H1 (cell line): ENCODE data around the gene UPB1. TPM values are rescaled to one million over a fixed set of nuclear protein-coding genes. Genes with fewer than 3 reads are reported as not detected.

Experiments used
- CTCF ChIA-PET: fragments of 300-600 bp; sonication (Branson Sonifier 250); formaldehyde crosslinking; loops from one replicate; lab custom pipeline; 2021; ENCODE audit not compliant: partially characterized antibody; lab: Charles Lee
- POLR2A ChIA-PET: fragments of 300-600 bp; sonication (Branson Sonifier 250); formaldehyde crosslinking; loops from one replicate; lab custom pipeline; 2021; ENCODE audit warnings: inconsistent platforms; ENCODE audit not compliant: partially characterized antibody; lab: Charles Lee
- DNase-seq, 2 experiments: peaks; one replicate each; pipeline versions ENCODE4 v3.0.0 to v3.0.0-alpha.2; 2010 to 2022; ENCODE audit warnings: low spot score in 2 of 2, low read depth in 1 of 2, mixed read lengths in 1 of 2
- FAIRE-seq: peaks from 2 replicates; lab custom pipeline; 2011; peaks lifted over from hg19 to GRCh38; lab: Jason Lieb, UNC
- H2AFZ ChIP-seq: 2 replicates; pipeline ENCODE4 v1.8.1; 2012; ENCODE audit warnings: low read length, inconsistent platforms
- H2AK5ac ChIP-seq: 2 replicates; pipeline ENCODE4 v1.6.1; 2013; ENCODE audit warnings: low read depth, low read length
- H2BK120ac ChIP-seq: replicated peaks from 2 replicates; pipeline ENCODE3; 2013; ENCODE audit warnings: low read depth, low read length, inconsistent platforms
- H2BK12ac ChIP-seq: 2 replicates; pipeline ENCODE4 v1.6.1; 2013; ENCODE audit warnings: low read depth, low read length
- H2BK15ac ChIP-seq: 2 replicates; pipeline ENCODE4 v1.6.1; 2013; ENCODE audit warnings: low read length
- H2BK20ac ChIP-seq: 2 replicates; pipeline ENCODE4 v1.6.1; 2013; ENCODE audit warnings: low read length
- H2BK5ac ChIP-seq: 2 replicates; pipeline ENCODE4 v1.6.1; 2013; ENCODE audit warnings: low read depth, low read length
- H3K14ac ChIP-seq: 2 replicates; pipeline ENCODE4 v1.6.1; 2013; ENCODE audit warnings: inconsistent platforms; ENCODE audit not compliant: insufficient read length
- H3K18ac ChIP-seq: 2 replicates; pipeline ENCODE4 v1.6.1; 2013; ENCODE audit warnings: low read length; ENCODE audit errors: extremely low read depth
- H3K23ac ChIP-seq: 2 replicates; pipeline ENCODE4 v1.6.1; 2013; ENCODE audit warnings: inconsistent platforms; ENCODE audit not compliant: insufficient read length
- H3K23me2 ChIP-seq: 2 replicates; pipeline ENCODE4 v1.6.1; 2013; ENCODE audit warnings: low read depth, low read length
- H3K27ac ChIP-seq: 2 replicates; pipeline ENCODE4 v1.6.1; 2011; ENCODE audit warnings: low read depth, low read length, inconsistent platforms
- H3K27me3 ChIP-seq, 4 experiments: replicated peaks in 1 of 4; 1 replicate in 1 of 4; 2 replicates in 3 of 4; pipeline versions ENCODE4 v1.6.1 to v1.8.1; 2011 to 2013; ENCODE audit warnings: low read length in 3 of 4, mild to moderate bottlenecking in 3 of 4, inconsistent platforms in 2 of 4, mixed read lengths in 2 of 4, moderate library complexity in 1 of 4; ENCODE audit not compliant: control insufficient read depth in 3 of 4, insufficient read depth in 3 of 4; ENCODE audit errors: extremely low read depth in 1 of 4
- H3K36me3 ChIP-seq, 4 experiments: 2 replicates each; pipeline versions ENCODE4 v1.6.1 to v1.8.1; 2011 to 2013; ENCODE audit warnings: mild to moderate bottlenecking in 4 of 4, low read length in 3 of 4, moderate library complexity in 2 of 4, control low read depth in 1 of 4, inconsistent platforms in 1 of 4; ENCODE audit not compliant: insufficient read depth in 4 of 4, control insufficient read depth in 2 of 4
- H3K4ac ChIP-seq: replicated peaks from 2 replicates; pipeline ENCODE3; 2013; ENCODE audit warnings: low read length, low read depth, mixed read lengths, inconsistent platforms; ENCODE audit not compliant: insufficient read length
- H3K4me1 ChIP-seq, 4 experiments: replicated peaks in 1 of 4; 1 replicate in 1 of 4; 2 replicates in 3 of 4; pipeline versions ENCODE4 v1.6.1 to v1.8.1; 2011 to 2013; ENCODE audit warnings: low read length in 3 of 4, inconsistent platforms in 2 of 4, mixed read lengths in 1 of 4; ENCODE audit not compliant: insufficient read depth in 4 of 4, control insufficient read depth in 3 of 4
- H3K4me2 ChIP-seq, 2 experiments: 2 replicates each; pipeline versions ENCODE4 v1.6.1 to v1.8.1; 2011 to 2013; ENCODE audit warnings: low read depth in 2 of 2, low read length in 2 of 2, control low read depth in 1 of 2, inconsistent platforms in 1 of 2, mild to moderate bottlenecking in 1 of 2; ENCODE audit not compliant: insufficient read depth in 1 of 2
- H3K4me3 ChIP-seq, 4 experiments: fragments of 200-600, 300-600 bp in 1 of 4; sonication (generic), shearing (Covaris generic), sonication (Bioruptor Twin) in 1 of 4; 2 replicates each; pipeline versions ENCODE4 v1.5.1 to v1.8.1; 2011 to 2016; ENCODE audit warnings: low read length in 4 of 4, low read depth in 3 of 4, control low read depth in 2 of 4, inconsistent platforms in 2 of 4, mild to moderate bottlenecking in 2 of 4, mixed read lengths in 1 of 4, moderate library complexity in 1 of 4; ENCODE audit not compliant: insufficient read depth in 2 of 4; ENCODE audit errors: extremely low read depth in 1 of 4
- H3K56ac ChIP-seq: replicated peaks from 2 replicates; pipeline ENCODE3; 2013; ENCODE audit warnings: low read depth, mild to moderate bottlenecking, mixed read lengths, low read length, inconsistent platforms; ENCODE audit not compliant: insufficient read length
- H3K79me1 ChIP-seq: 2 replicates; pipeline ENCODE4 v1.6.1; 2013; ENCODE audit warnings: low read depth, low read length, control low read depth
- H3K79me2 ChIP-seq, 2 experiments: 2 replicates each; pipeline versions ENCODE4 v1.6.1 to v1.8.1; 2012 to 2013; ENCODE audit warnings: low read length in 2 of 2, mild to moderate bottlenecking in 2 of 2, inconsistent platforms in 1 of 2; ENCODE audit not compliant: insufficient read depth in 2 of 2, control insufficient read depth in 1 of 2
- H3K9ac ChIP-seq, 4 experiments: replicated peaks in 1 of 4; 1 replicate in 1 of 4; 2 replicates in 3 of 4; pipeline versions ENCODE4 v1.6.1 to v1.8.1; 2011 to 2013; ENCODE audit warnings: low read depth in 3 of 4, low read length in 3 of 4, control low read depth in 2 of 4, mild to moderate bottlenecking in 2 of 4, moderate library complexity in 2 of 4, inconsistent platforms in 1 of 4; ENCODE audit errors: extremely low read depth in 1 of 4
- H3K9me3 ChIP-seq, 2 experiments: 2 replicates each; pipeline versions ENCODE4 v1.6.1 to v1.8.1; 2012 to 2013; ENCODE audit warnings: mild to moderate bottlenecking in 2 of 2, moderate library complexity in 2 of 2, control low read depth in 1 of 2, inconsistent platforms in 1 of 2, low read depth in 1 of 2, low read length in 1 of 2, mixed read lengths in 1 of 2; ENCODE audit not compliant: insufficient read depth in 2 of 2
- H4K20me1 ChIP-seq, 2 experiments: replicated peaks in 1 of 2; 2 replicates each; pipeline versions ENCODE3 to v1.8.1; 2011 to 2013; ENCODE audit warnings: inconsistent platforms in 2 of 2, low read length in 2 of 2, mild to moderate bottlenecking in 1 of 2; ENCODE audit not compliant: insufficient read depth in 2 of 2, control insufficient read depth in 1 of 2
- H4K5ac ChIP-seq: 2 replicates; pipeline ENCODE4 v1.6.1; 2013; ENCODE audit warnings: low read length, low read depth, mixed read lengths, inconsistent platforms; ENCODE audit not compliant: insufficient read length
- H4K8ac ChIP-seq: 2 replicates; pipeline ENCODE4 v1.8.0; 2013; ENCODE audit warnings: mild to moderate bottlenecking, moderate library complexity, low read length, inconsistent platforms; ENCODE audit not compliant: insufficient read depth; ENCODE audit errors: extremely low read depth
- H4K91ac ChIP-seq: replicated peaks from 2 replicates; pipeline ENCODE3; 2013; ENCODE audit warnings: low read length, mixed read lengths, inconsistent platforms; ENCODE audit not compliant: insufficient read length
- CBX8 ChIP-seq: fragments of 300-800, 300-1000 bp; sonication (generic); IDR thresholded peaks from 2 replicates; pipeline ENCODE4 v1.7.1; 2016; ENCODE audit warnings: low read depth, low read length, borderline replicate concordance
- CHD1 ChIP-seq: IDR thresholded peaks from 2 replicates; pipeline ENCODE4 v1.6.1; 2012; ENCODE audit warnings: low read depth, low read length, improper control_type of control experiment
- CREB1 ChIP-seq: IDR thresholded peaks from 2 replicates; pipeline ENCODE4 v1.6.1; 2012; ENCODE audit warnings: inconsistent platforms
- FOSL1 ChIP-seq: IDR thresholded peaks from 2 replicates; pipeline ENCODE4 v1.6.1; 2011; ENCODE audit warnings: mild to moderate bottlenecking, low read depth, low read length, moderate library complexity; ENCODE audit not compliant: insufficient read depth
- GABPA ChIP-seq: IDR thresholded peaks from 2 replicates; pipeline ENCODE4 v1.6.1; 2011; ENCODE audit warnings: mild to moderate bottlenecking, low read length, moderate library complexity, borderline replicate concordance; ENCODE audit not compliant: insufficient read depth
- HDAC2 ChIP-seq, 2 experiments: fragments of 300-600 bp in 1 of 2; sonication (generic) in 1 of 2; IDR thresholded peaks; 2 replicates each; pipeline ENCODE4 v1.6.1; 2011 to 2012; ENCODE audit warnings: low read depth in 2 of 2, low read length in 2 of 2, mild to moderate bottlenecking in 2 of 2, moderate library complexity in 2 of 2, borderline replicate concordance in 1 of 2, inconsistent platforms in 1 of 2
- NANOG ChIP-seq: IDR thresholded peaks from 2 replicates; pipeline ENCODE4 v1.6.1; 2011; ENCODE audit warnings: low read length, low read depth, mild to moderate bottlenecking, inconsistent platforms; ENCODE audit not compliant: insufficient read depth, poor library complexity, severe bottlenecking
- NRF1 ChIP-seq: IDR thresholded peaks from 2 replicates; pipeline ENCODE4 v1.6.1; 2011; ENCODE audit warnings: mild to moderate bottlenecking, low read depth, low read length, improper control_type of control experiment
- RBBP5 ChIP-seq: IDR thresholded peaks from 2 replicates; pipeline ENCODE4 v1.7.1; 2012; ENCODE audit warnings: low read depth, mild to moderate bottlenecking, inconsistent platforms, low read length, moderate library complexity, borderline replicate concordance
- SIRT6 ChIP-seq: IDR thresholded peaks from one replicate; pipeline ENCODE4 v1.7.1; 2012; ENCODE audit warnings: low read length, inconsistent platforms
- TAF7 ChIP-seq: optimal IDR thresholded peaks from 2 replicates; pipeline ENCODE3; 2011; ENCODE audit warnings: low read depth, mild to moderate bottlenecking, inconsistent platforms, low read length, moderate library complexity, borderline replicate concordance
- TBP ChIP-seq: IDR thresholded peaks from 2 replicates; pipeline ENCODE4 v1.6.1; 2011; ENCODE audit warnings: low read depth, low read length, improper control_type of control experiment
- WGBS, 2 experiments: shearing (Covaris generic) in 1 of 2; methylation state at CpG; one replicate each; pipeline versions ENCODE4 v1.1.6 to v1.1.7; 2013 to 2015; ENCODE audit warnings: low lambda C conversion rate in 2 of 2, mixed read lengths in 2 of 2, inconsistent platforms in 1 of 2, low coverage in 1 of 2, missing lambda C conversion rate in 1 of 2; ENCODE audit not compliant: insufficient replicate concordance in 2 of 2, insufficient coverage in 1 of 2, insufficient read length in 1 of 2; ENCODE audit errors: extremely low coverage in 1 of 2, missing lambda C conversion rate in 1 of 2; 5-methylcytosine and 5-hydroxymethylcytosine counted together
- polyA plus RNA-seq, 7 experiments: library from polyadenylated mRNA; depleted of rRNA in 3 of 7; stranded (reverse) in 5 of 7; unstranded in 2 of 7; fragments of >200 nt in 5 of 7; fragments of 200-250 nt in 2 of 7; gene quantifications; 1 replicate in 5 of 7; 2 replicates in 1 of 7; 4 replicates in 1 of 7; pipeline versions ENCODE4 v1.2.1 to v1.2.3, GENCODE V29; 2011 to 2013; ENCODE audit warnings: missing spikeins in 2 of 7, mixed read lengths in 2 of 7
- total RNA-seq: library from RNA; stranded (reverse); fragmentation: NEBNext Ultra II Directional; extraction: Animal tissue kit (Norgen Biotek cat#: 25700); gene quantifications from 2 replicates; pipeline ENCODE4 v1.2.1, GENCODE V29; 2021
- TF ChIP-seq, protein P1 (sequence below): IDR thresholded peaks from 2 replicates; pipeline ENCODE4 v1.6.1; 2011; ENCODE audit warnings: low read depth, mild to moderate bottlenecking, low read length; ENCODE audit not compliant: insufficient read depth

Gene UPB1
- total and polyA plus RNA-seq, 2 of the 8 experiments (the other 6 are each of a cell fraction or from before 2014, with no cell fraction given) = 0.09 TPM; not detected in 1

DNA sequence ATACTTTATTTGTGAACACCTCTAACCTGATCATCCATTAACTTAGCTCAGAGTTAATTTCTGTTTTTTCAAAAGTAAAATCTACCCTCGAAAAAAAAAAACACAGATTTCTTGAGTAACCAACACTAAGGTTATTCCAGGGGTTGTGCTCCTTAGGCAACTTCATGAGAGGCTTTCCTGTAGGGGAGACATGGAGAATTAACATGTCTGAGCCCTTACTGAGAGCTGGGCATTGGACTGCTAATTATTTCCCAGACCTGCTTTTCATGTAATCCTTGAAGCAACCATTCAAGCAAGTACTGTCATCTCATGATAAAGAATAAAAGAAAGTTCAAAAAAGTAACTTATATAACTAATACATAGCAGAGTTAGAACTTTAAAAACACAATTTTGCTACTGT is 13.5 kb upstream of the UPB1 start:
- Histone ChIP-seq H3K14ac (no peak overlapping the region), H3K27me3 (no peaks in the 10 kb centered on the region), H2BK15ac (no peak overlapping the region), H3K56ac (no peak overlapping the region), H3K9ac (no peak overlapping the region), H3K18ac (no peak overlapping the region), H3K9me3 (no peaks in the 10 kb centered on the region), H4K91ac (no peak overlapping the region), H3K4ac (no peak overlapping the region), H4K20me1 (no peaks in the 10 kb centered on the region), H3K79me1 (no peaks in the 10 kb centered on the region), H2BK5ac (no peak overlapping the region), H4K8ac (no peak overlapping the region), H2BK12ac (no peak overlapping the region), H3K4me1 (no peaks in the 10 kb centered on the region; a peak in 2 of 7 replicates), H3K79me2 (no peaks in the 10 kb centered on the region), H3K4me2 (no peak overlapping the region), H2BK120ac (no peak overlapping the region), H4K5ac (no peak overlapping the region), H3K27ac (no peak overlapping the region), H3K23me2 (no peaks in the 10 kb centered on the region), H3K4me3 (no peak overlapping the region), H3K23ac (no peak overlapping the region), H2AK5ac (no peak overlapping the region), H3K36me3 (no peaks in the 10 kb centered on the region), H2AFZ (no peak overlapping the region), H2BK20ac (no peak overlapping the region)
- CTCF ChIA-PET = interaction anchor here (0.6 to 2.0 kb wide), 2 partner anchors 21 to 43 kb away, joined by 3 to 5 read pairs; no protein-coding TSS in a partner anchor
- POLR2A ChIA-PET = interaction anchor here (1.3 kb wide), 1 partner anchor 131 kb away, joined by 3 read pairs; no protein-coding TSS in a partner anchor
- WGBS, 2 experiments = 64% methylated on average over 1 of the region's 1 CpG; no CpG with 5 or more reads in 1 of the 2 experiments
- DNase-seq (no peak), FAIRE-seq (no peak)
- TF ChIP-seq TBP (no peak), FOSL1 (no peak), RBBP5 (no peak), NRF1 (no peak), CBX8 (no peak), NANOG (no peak), CHD1 (no peak), HDAC2 (IDR thresholded peaks at IDR 0.05; ENCODE audit: borderline replicate concordance in 1 of 2, low read depth in 2 of 2, low read length in 2 of 2) (no peak), CREB1 (no peak), SIRT6 (no peak), GABPA (no peak), TAF7 (no peak)
- TF ChIP-seq, protein P1, sequence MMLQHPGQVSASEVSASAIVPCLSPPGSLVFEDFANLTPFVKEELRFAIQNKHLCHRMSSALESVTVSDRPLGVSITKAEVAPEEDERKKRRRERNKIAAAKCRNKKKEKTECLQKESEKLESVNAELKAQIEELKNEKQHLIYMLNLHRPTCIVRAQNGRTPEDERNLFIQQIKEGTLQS = no peak
